ENCODE measurements around the gene SLC25A52.

DNA sequence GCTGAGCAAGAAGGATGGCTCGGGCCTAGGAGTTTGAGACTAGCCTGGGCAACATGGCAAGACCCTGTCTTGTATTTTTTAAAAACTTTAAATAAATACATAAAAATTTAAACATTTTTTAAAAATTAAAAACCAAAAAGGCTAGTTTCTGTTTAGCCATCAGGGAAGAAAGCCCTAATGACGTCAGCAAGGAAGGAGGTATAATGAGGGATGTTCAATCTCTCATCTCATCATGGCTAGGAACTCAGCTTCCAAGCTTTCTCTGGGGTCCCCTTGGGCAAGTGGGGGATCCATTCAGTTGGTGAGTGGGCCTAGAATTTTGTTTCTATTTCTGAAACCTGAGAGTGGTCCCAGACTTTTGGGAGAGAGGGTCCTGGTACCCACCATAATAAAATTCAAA lies 35.1 kb upstream of the SLC25A52 start:
- TF ChIP-seq, protein P1, sequence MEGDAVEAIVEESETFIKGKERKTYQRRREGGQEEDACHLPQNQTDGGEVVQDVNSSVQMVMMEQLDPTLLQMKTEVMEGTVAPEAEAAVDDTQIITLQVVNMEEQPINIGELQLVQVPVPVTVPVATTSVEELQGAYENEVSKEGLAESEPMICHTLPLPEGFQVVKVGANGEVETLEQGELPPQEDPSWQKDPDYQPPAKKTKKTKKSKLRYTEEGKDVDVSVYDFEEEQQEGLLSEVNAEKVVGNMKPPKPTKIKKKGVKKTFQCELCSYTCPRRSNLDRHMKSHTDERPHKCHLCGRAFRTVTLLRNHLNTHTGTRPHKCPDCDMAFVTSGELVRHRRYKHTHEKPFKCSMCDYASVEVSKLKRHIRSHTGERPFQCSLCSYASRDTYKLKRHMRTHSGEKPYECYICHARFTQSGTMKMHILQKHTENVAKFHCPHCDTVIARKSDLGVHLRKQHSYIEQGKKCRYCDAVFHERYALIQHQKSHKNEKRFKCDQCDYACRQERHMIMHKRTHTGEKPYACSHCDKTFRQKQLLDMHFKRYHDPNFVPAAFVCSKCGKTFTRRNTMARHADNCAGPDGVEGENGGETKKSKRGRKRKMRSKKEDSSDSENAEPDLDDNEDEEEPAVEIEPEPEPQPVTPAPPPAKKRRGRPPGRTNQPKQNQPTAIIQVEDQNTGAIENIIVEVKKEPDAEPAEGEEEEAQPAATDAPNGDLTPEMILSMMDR (IDR thresholded peaks at IDR 0.05) = no peak
- no peak for TF ChIP-seq POLR2A (IDR thresholded peaks at IDR 0.05)

All from esophagus squamous epithelium (tissue), 4 donors.